Stromal cell of bone marrow (primary cell): ENCODE results near the gene SPZ1.
A peak's percentile ranks its signal among the peaks of the same experiment; 100 is the strongest.
"Not testable (repeated sequence)": the region's sequence is repeated elsewhere in the genome, so short reads cannot be mapped to it uniquely, and the experiment has no call there.

ENCODE experiments used
- DNase-seq: peaks from one replicate; pipeline ENCODE4 v3.0.0-alpha.2; 2012; ENCODE audit warnings: low read depth

SPZ1 gene

GRCh38 chr5:80319702-80320101, at the start of gene SPZ1:
Gene SPZ1, plus strand, starts transcription at chr5:80320002. Its CDS starts 214 bp downstream, at chr5:80320216.
- no peak for DNase-seq

GRCh38 chr5:80270543-80270942, 49.3 kb upstream of the SPZ1 start:
- DNase-seq, result not testable (repeated sequence)

- no peak for DNase-seq
Measured at GRCh38 chr5:80275347-80275746, 44.5 kb upstream of the SPZ1 start.

- no peak for DNase-seq
Measured at GRCh38 chr5:80276186-80276585, 43.6 kb upstream of the SPZ1 start.

GRCh38 chr5:80277191-80277590, 42.6 kb upstream of the SPZ1 start:
- DNase-seq, result no peak

- no peak for DNase-seq
Measured at GRCh38 chr5:80282054-80282453, 37.7 kb upstream of the SPZ1 start.

- DNase-seq, result no peak
Measured at GRCh38 chr5:80283360-80283759, 36.4 kb upstream of the SPZ1 start.

- no peak for DNase-seq
Measured at GRCh38 chr5:80284720-80285119, 35.1 kb upstream of the SPZ1 start.

GRCh38 chr5:80288177-80288576, 31.6 kb upstream of the SPZ1 start:
- DNase-seq, result no peak

GRCh38 chr5:80289320-80289719, 30.5 kb upstream of the SPZ1 start:
- DNase-seq, result no peak

GRCh38 chr5:80291761-80292160, 28.0 kb upstream of the SPZ1 start:
- DNase-seq, result no peak

- no peak for DNase-seq
Measured at GRCh38 chr5:80296121-80296520, 23.7 kb upstream of the SPZ1 start.

GRCh38 chr5:80299601-80300000, 20.2 kb upstream of the SPZ1 start:
- no peak for DNase-seq

GRCh38 chr5:80300125-80300524, 19.7 kb upstream of the SPZ1 start:
- no peak for DNase-seq

GRCh38 chr5:80300796-80301195, 19.0 kb upstream of the SPZ1 start:
- not testable (repeated sequence) for DNase-seq

- DNase-seq, result not testable (repeated sequence)
Measured at GRCh38 chr5:80301342-80301741, 18.5 kb upstream of the SPZ1 start.

- DNase-seq, result no peak
Measured at GRCh38 chr5:80302636-80303035, 17.2 kb upstream of the SPZ1 start.

- DNase-seq, result no peak
Measured at GRCh38 chr5:80308526-80308925, 11.3 kb upstream of the SPZ1 start.

- no peak for DNase-seq
Measured at GRCh38 chr5:80309871-80310665, 9.7 kb upstream of the SPZ1 start.

- no peak for DNase-seq
Measured at GRCh38 chr5:80315244-80315643, 4.6 kb upstream of the SPZ1 start.

GRCh38 chr5:80318212-80318611, 1.6 kb upstream of the SPZ1 start:
- peak; percentile 73 for DNase-seq

- DNase-seq, result no peak
Measured at GRCh38 chr5:80324912-80325311, 5.1 kb downstream of the SPZ1 start.

GRCh38 chr5:80326468-80326867, 6.7 kb downstream of the SPZ1 start:
- DNase-seq, result no peak

GRCh38 chr5:80337379-80337778, 17.6 kb downstream of the SPZ1 start:
- DNase-seq, result no peak
